Measurements from ENCODE around the gene KIR2DL1.
"Not testable (repeated sequence)": the region's sequence is repeated elsewhere in the genome, so short reads cannot be mapped to it uniquely, and the experiment has no call there.

KIR2DL1 gene

GRCh38 chr19:54769646-54770045 lies at the start of gene KIR2DL1:
Gene KIR2DL1, plus strand, starts transcription at chr19:54769793. Its CDS starts 58 bp downstream, at chr19:54769851.
- not testable (repeated sequence) for H3K4me3 ChIP-seq (ENCODE audit: low read length)

GRCh38 chr19:54724142-54724541 lies 45.5 kb upstream of the KIR2DL1 start, which contains the start of gene KIR3DL3:
Gene KIR3DL3, plus strand, starts transcription at chr19:54724442. Its CDS starts 55 bp downstream, at chr19:54724497.
- no peak within 1 kb of the TSS for H3K4me3 ChIP-seq (ENCODE audit: low read length)
- TF ChIP-seq ZNF274 (IDR thresholded peaks at IDR 0.05; ENCODE audit: low read depth, low read length): no peak

- no peak for TF ChIP-seq ZNF274 (IDR thresholded peaks at IDR 0.05; ENCODE audit: low read depth, low read length)
- H3K4me3 ChIP-seq (ENCODE audit: low read length): no peak overlapping the region
These were observed 44.9 kb upstream of the KIR2DL1 start for GRCh38 chr19:54724644-54725043.

GRCh38 chr19:54725321-54725720 lies 44.3 kb upstream of the KIR2DL1 start:
- H3K4me3 ChIP-seq (ENCODE audit: low read length): no peak overlapping the region
- TF ChIP-seq ZNF274 (IDR thresholded peaks at IDR 0.05; ENCODE audit: low read depth, low read length): no peak

- TF ChIP-seq ZNF274 (IDR thresholded peaks at IDR 0.05; ENCODE audit: low read depth, low read length): no peak
- H3K4me3 ChIP-seq (ENCODE audit: low read length): no peak overlapping the region
These were observed 42.0 kb upstream of the KIR2DL1 start for GRCh38 chr19:54727562-54727961.

- TF ChIP-seq ZNF274 (IDR thresholded peaks at IDR 0.05; ENCODE audit: low read depth, low read length): no peak
- H3K4me3 ChIP-seq (ENCODE audit: low read length): no peak overlapping the region
These were observed 41.4 kb upstream of the KIR2DL1 start for GRCh38 chr19:54728167-54728566.

GRCh38 chr19:54729416-54730188 lies 40.0 kb upstream of the KIR2DL1 start:
- H3K4me3 ChIP-seq (ENCODE audit: low read length): no peak overlapping the region
- TF ChIP-seq ZNF274 (IDR thresholded peaks at IDR 0.05; ENCODE audit: low read depth, low read length): no peak

GRCh38 chr19:54731191-54731590 lies 38.4 kb upstream of the KIR2DL1 start:
- H3K4me3 ChIP-seq (ENCODE audit: low read length): no peak overlapping the region
- no peak for TF ChIP-seq ZNF274 (IDR thresholded peaks at IDR 0.05; ENCODE audit: low read depth, low read length)

GRCh38 chr19:54738306-54738705 lies 31.3 kb upstream of the KIR2DL1 start, which contains the start of gene KIR2DL3:
Gene KIR2DL3, plus strand, starts transcription at chr19:54738513. Its CDS starts 33 bp downstream, at chr19:54738546.
- H3K4me3 ChIP-seq (ENCODE audit: low read length): not testable (repeated sequence)

- TF ChIP-seq ZNF274 (IDR thresholded peaks at IDR 0.05; ENCODE audit: low read depth, low read length): no peak
- H3K4me3 ChIP-seq (ENCODE audit: low read length): no peak overlapping the region
These were observed 30.9 kb upstream of the KIR2DL1 start for GRCh38 chr19:54738715-54739114.

GRCh38 chr19:54739587-54740497 lies 29.8 kb upstream of the KIR2DL1 start:
- no peak overlapping the region for H3K4me3 ChIP-seq (ENCODE audit: low read length)
- no peak for TF ChIP-seq ZNF274 (IDR thresholded peaks at IDR 0.05; ENCODE audit: low read depth, low read length)

GRCh38 chr19:54741950-54742349 lies 27.6 kb upstream of the KIR2DL1 start:
- not testable (repeated sequence) for H3K4me3 ChIP-seq (ENCODE audit: low read length)

GRCh38 chr19:54744080-54744479 lies 25.5 kb upstream of the KIR2DL1 start:
- H3K4me3 ChIP-seq (ENCODE audit: low read length): not testable (repeated sequence)

GRCh38 chr19:54747614-54748322 lies 21.8 kb upstream of the KIR2DL1 start:
- not testable (repeated sequence) for H3K4me3 ChIP-seq (ENCODE audit: low read length)

- not testable (repeated sequence) for H3K4me3 ChIP-seq (ENCODE audit: low read length)
These were observed 19.3 kb upstream of the KIR2DL1 start for GRCh38 chr19:54750276-54750675.

- not testable (repeated sequence) for H3K4me3 ChIP-seq (ENCODE audit: low read length)
These were observed 13.1 kb upstream of the KIR2DL1 start for GRCh38 chr19:54756204-54757110.

GRCh38 chr19:54758577-54758976 lies 11.0 kb upstream of the KIR2DL1 start:
- not testable (repeated sequence) for H3K4me3 ChIP-seq (ENCODE audit: low read length)

GRCh38 chr19:54764219-54764618 lies 5.4 kb upstream of the KIR2DL1 start:
- H3K4me3 ChIP-seq (ENCODE audit: low read length): not testable (repeated sequence)

GRCh38 chr19:54766464-54766863 lies 3.1 kb upstream of the KIR2DL1 start:
- not testable (repeated sequence) for H3K4me3 ChIP-seq (ENCODE audit: low read length)
